T-helper 9 cell (primary cell): ENCODE results near the gene CPTP.

Experiments
- DNase-seq: peaks from one replicate; pipeline ENCODE4 v3.0.0-alpha.2; 2020
- total RNA-seq, 2 donors: gene quantifications; one replicate each; lab custom pipeline; 2026; lab: John Stamatoyannopoulos, UW

The CPTP gene
- total RNA-seq = 15.2 to 28.8 reads per million in 2 donors

DNA sequence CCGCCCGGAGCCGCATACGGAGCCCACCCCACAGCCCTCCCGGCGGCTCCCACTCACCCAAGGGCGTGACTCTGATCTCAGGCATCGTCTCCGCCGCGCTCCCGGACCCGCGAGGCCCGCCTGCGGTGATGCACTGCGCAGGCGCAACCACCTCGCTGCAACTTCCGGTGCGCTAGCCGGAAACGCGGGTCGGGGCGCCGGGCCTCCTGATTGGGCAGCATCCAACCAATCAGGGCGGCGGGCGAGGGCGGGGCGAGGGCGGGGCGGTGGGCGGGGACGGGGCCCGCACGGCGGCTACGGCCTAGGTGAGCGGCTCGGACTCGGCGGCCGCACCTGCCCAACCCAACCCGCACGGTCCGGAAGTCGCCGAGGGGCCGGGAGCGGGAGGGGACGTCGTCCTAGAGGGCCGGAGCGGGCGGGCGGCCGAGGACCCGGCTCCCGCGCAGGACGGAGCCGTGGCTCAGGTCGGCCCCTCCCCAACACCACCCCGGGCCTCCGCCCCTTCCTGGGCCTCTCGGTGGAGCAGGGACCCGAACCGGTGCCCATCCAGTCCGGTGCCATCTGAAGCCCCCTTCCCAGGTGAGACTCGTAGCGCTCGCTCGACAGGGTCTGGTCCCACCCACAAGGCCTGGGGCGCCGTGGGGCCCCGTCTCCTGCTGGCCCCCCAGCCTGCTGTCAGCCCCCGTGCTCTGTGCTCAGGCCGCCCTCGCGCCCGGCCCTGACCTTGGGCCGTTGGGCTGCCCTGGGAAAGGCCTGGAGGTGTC, at the start of gene CPTP, which contains the start of gene INTS11:
TSS of gene CPTP (plus strand) at position 279 of the 764 bp plus-strand sequence. CDS start 2,109 bp downstream, outside the sequence.
TSS of gene INTS11 (minus strand) at position 137 of the 764 bp plus-strand sequence. CDS start at position 85, 52 bp downstream.
- peak; percentile 96 for DNase-seq

DNA sequence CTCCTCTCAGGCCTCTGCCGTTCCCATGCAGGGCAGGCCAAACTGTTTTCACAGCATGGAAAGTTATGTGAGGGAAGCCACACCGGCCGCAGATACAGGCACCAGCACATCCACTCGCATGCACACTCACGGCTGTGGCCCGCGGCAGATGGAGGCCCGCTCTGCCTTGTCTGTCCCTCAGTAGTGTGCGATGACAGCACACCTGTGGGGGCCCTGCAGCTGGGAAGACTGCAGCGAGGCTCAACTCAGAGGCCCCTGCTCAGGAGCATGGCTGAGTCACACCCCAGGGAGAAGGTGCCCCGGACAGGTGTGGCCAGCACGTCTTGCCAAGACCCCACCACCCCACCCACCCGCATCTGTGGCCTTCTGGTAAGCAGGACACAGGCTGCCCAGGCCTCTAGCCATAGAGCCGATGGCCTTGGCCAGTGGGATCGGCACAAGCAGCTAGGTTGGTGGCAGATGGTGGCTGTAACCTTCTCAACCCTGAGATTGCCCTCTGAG, 49.6 kb upstream of the CPTP start:
- no peak for DNase-seq

DNA sequence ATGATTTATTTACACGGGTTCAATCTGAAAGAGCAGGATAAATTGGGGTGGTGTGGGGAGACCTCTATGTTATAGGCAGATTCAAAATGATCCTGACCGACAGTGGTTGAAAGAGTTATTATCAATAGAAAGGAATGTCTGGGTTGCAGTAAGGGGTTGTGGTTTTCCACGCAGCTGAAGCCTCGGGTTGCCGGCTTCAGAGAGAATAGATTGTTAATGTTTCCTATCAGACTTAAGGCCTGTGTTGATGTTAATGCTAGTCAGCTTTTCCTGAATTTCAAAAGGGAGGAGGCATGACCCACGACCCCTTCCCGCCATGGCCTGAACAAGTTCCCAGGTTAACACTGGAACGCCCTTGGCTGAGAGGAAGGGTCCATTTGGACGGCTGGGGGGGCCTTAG, 48.8 kb upstream of the CPTP start:
- no peak for DNase-seq

DNA sequence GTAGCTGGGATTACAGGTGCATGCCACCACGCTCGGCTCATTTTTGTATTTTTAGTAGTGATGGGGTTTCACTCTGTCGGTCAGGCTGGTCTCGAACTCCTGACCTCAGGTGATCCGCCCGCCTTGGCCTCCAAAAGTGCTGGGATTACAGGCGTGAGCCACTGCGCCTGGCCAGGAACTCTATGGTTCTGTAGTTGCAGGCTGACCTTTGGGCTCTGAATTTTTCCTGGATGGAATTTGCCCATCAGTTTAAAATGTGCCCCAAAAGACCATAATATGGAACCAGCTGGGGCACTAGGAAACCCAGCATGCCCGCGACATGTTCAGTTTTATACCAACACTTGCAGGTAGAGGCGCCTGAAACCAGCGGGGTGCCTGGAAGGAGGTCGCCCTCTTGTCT, 46.0 kb upstream of the CPTP start:
- no peak for DNase-seq

DNA sequence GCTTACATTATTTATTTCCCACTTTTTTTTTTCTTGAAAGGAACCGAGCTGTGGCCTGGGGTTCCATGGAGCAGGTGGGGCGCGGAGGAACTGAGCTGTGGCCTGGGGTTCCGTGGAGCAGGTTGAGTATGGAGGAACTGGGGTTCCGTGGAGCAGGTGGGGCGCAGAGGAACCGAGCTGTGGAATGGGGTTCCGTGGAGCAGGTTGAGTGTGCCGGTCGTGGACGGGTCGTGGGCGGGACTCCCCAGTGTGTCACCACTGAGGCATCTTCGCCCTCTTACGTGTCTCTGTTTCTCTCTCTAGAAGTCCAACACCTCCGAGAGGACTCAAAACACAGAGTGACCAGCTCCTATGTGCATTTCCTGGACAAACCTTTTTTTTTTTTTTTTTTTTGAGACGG, 45.6 kb upstream of the CPTP start:
- DNase-seq = no peak

DNA sequence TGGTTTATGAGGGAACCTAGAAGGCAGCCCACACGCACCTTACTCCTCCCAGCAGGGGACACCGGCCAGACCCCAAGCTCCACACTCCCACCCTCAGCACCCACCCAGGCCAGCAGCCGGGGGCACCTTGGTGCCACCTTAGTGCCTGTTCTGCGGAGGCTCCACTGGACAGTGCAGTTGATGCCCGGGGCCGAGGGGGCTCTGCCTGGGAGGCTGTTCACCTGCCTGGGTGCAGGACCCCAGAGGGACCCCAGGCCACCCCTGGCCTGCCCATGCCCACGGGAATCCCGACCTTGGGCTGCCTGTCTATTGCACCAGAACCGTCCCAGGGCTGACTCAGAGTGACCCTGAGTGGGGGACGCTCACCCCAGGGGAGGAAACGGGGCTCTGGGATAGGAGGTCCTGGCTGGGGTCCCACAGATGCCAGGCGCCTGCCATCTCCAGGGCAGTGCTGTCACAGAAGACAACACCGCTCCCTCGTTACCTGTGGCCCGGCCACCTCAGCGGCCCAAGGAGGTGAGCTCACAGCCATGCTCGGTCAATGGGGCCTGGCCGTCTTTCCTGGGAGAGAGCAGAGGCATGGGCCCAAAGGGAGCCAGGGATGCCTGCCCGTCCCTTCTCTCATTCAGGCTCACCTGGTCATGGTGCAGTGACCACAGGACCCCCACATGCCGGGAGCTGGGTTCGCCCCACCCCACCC, 43.7 kb upstream of the CPTP start:
- no peak for DNase-seq

DNA sequence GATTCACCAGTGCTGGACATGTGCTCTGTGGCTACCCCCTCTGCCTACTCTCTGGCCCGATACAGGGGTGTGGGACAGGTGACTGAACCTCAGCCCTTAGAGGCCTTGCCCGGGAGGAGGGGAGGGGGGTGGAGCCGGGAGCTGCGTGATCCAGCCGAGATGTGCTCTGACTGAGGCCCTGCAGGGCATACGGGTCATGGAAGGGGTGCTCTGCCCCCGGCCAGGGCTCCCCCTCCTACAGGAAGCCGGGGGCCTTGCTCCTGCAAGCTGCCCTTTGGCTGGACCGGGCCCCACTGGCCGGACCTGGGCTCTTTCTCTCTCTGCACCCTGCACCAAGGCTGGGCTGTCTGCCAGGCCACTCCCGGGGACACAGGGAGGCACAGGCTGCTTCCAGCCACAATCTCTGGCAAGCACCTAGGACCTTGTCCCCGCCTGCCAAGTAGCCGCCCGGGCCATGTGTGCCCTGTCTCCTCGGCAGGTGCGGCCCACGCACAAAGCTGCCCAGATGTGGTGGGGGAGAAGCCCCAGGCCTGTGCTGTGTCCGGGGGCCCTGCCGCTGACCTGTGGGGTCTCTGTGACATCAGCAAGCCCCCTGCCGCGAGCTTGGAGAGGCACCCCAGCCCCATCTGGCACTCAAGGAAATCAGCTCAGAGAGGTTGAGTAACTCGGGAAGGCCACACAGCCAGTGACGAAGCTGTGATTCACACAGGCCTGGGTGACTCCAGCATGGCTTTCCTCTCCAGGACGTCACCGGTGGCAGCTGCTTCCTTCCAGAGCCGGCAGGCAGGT, 42.9 kb upstream of the CPTP start:
- DNase-seq = no peak

DNA sequence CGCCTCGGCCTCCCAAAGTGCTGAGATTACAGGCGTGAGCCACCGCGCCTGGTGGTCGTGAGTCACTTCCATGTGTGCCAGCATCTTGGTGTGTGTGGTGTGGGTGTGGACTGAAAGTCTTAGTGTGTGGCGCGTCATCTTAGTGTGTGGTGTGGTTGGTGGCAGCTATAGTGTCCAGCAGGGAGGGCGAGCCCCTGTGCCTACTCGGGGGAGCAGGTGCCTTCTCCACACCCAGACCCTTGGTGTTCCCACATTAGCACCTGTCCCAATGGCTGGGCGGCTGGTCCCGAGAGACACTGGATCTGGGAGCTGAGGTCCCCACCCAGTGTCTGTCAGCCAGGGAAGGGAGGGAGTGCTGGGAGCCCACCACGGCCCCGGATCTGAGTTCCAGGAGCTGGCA, 41.6 kb upstream of the CPTP start:
- no peak for DNase-seq

DNA sequence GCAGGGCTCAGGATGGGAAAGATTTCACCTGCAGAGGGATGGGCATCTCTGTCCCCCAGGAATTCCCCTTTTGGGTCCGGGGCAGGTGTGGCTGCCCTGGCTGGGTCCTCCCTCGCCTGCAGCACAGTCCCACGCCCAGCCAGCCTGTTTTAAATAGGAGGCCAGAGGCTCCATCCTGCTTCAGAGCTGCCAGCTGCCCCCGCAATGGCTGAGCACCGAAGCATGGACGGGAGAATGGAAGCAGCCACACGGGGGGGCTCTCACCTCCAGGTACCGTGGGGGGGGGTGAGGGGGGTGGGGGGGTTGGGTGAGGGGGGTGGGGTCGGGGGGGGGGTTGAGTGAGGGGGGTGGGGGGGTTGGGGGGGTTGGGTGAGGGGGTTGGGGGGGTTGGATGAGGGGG, 40.8 kb upstream of the CPTP start:
- no peak for DNase-seq

DNA sequence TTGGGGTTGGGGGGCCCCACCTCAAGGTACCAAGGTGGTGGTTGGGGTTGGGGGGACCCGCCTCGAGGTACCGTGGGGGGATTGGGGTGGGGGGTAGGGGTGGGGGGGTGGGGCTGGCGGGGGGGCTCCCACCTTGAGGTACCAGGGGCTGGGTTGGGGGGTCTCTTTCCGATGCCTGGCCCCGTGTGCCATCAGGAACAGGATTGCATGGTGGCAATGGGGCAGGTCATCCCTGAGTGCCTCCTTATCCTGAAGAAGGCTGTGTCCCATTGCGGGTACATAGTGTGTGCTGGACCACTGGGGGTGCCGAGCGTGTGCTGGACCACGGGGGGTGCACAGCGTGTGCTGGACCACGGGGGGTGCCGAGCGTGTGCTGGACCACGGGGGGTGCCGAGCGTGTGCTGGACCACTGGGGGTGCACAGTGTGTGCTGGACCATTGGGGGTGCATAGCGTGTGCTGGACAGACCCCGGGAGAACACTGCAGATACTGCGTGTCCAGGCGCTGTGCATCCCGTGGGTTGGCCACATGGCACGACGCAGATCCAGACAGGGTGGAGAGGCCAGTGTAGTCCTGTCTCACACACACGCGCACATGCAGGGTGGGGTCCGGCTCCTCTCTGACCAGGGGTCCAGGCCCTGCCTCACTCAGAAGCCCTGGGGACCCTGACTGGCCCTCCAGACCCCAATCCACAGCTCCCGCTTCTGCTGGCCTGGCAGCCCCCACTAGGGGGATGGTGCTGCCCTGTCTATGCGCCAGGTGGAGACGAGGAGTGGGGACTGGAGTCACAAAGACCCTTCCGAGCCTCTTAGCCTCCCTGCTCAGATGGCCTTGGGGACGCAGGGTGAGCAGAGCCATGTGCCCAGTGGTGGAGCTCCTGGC, 40.1 kb upstream of the CPTP start:
- no peak for DNase-seq

DNA sequence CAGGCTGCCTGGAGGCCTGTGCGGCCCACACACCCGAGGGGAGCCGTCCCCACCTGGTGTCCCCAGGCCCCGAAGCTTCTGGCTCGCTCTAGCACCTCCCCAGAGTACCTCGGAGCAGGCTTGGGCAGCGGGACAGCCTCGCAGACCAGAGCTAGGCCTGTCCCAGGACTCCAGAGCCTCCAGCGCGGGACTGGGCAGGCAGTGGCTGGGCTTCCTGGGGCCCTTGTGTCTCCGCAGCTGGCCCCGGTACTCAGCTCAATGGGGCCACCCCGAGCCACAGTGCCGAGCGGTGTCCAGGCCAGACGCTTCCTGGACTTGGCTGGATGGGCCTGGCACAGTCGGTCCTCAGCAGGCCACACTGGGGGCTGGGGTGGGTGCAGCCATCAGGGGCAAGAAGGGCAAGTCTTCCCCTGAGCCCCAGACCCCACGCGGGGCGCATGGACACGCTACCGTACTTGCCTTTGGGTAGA, 39.5 kb upstream of the CPTP start:
- DNase-seq = no peak

DNA sequence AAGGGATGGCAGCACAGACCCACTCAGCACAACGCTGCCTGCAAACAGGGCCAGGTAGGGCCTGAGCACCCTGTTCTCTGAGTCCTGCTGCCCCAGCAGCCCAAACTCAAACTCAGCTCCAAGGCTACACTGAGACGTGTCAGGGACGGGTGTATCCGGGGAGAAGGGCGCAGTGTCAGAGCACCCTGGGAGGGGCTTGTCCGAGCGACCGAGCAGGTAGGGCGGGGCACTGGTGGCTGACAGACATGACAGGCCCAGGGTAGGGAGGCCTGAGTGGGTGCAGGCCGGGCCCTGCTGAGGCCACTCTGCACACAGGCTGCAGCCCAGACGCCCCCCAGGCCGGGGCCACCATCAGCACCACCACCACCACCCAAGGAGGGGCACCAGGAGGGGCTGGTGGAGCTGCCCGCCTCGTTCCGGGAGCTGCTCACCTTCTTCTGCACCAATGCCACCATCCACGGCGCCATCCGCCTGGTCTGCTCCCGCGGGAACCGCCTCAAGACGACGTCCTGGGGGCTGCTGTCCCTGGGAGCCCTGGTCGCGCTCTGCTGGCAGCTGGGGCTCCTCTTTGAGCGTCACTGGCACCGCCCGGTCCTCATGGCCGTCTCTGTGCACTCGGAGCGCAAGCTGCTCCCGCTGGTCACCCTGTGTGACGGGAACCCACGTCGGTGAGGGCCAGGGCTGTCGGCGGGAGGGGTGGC, 38.8 kb upstream of the CPTP start:
- no peak for DNase-seq

DNA sequence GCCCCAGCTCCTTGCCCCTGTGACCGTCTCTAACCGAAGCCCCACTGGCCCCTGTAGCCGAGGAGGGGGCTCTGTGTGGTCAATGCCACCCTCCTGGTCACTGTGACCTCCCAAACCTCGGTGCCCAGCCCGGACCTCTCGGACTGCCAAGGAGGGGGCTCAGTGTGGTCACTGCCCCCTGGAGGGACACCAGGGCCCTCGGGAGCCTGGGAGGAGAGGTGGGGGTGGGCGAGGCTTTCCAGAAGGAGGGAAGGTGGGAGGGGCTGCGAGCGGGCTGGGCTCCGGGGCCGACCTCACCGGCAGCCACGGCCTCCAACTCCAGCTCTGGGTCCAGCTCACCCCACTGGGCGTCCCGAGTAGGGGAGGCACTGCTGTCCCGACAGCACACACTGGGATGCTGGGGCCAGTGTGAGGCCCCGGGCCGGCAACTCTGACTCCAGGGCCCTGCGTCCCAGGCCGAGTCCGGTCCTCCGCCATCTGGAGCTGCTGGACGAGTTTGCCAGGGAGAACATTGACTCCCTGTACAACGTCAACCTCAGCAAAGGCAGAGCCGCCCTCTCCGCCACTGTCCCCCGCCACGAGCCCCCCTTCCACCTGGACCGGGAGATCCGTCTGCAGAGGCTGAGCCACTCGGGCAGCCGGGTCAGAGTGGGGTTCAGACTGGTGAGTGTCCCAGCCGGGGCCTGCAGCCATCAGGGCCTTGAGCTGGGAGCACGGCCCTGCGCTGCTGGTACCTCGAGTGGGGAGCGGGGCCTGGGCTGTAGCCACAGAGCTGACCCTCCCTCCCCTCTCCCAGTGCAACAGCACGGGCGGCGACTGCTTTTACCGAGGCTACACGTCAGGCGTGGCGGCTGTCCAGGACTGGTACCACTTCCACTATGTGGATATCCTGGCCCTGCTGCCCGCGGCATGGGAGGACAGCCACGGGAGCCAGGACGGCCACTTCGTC, 38.0 kb upstream of the CPTP start:
- no peak for DNase-seq

DNA sequence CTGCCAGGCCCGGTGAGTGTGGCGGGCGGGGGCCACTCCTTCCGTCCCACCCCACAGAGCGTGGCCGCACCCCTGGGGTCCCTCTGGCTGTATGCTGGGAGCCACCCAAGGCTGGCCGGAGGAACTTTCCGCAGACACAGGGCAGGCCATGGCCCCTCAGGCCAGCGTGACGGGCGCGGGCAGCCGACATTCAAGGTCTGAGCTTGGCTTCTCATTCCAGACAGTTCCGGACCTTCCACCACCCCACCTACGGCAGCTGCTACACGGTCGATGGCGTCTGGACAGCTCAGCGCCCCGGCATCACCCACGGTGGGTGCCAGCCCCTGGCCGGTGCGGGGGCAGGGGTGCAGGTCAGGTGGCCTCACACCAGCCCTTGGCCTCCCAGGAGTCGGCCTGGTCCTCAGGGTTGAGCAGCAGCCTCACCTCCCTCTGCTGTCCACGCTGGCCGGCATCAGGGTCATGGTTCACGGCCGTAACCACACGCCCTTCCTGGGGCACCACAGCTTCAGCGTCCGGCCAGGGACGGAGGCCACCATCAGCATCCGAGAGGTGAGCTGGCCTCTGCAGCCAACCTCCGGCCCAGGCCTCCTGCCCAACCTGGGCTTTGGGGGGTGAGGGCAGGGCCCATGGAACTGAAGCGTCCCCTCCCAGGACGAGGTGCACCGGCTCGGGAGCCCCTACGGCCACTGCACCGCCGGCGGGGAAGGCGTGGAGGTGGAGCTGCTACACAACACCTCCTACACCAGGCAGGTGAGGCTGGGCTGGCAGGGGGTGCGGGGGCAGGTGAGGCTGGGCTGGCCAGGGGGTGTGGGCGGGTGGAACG, 37.1 kb upstream of the CPTP start:
- no peak for DNase-seq

DNA sequence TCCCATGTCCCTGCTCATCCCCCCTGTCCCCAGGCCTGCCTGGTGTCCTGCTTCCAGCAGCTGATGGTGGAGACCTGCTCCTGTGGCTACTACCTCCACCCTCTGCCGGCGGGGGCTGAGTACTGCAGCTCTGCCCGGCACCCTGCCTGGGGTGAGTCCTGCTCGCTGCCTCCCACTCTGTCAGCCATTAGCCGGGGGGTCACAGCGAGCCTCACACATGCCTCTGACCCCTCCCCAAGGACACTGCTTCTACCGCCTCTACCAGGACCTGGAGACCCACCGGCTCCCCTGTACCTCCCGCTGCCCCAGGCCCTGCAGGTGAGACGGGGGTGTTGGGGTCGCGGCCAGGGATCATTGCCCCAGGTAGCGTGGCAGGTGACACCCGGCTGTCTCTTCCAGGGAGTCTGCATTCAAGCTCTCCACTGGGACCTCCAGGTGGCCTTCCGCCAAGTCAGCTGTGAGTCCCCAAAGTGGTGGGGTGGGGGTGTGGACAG, 34.3 kb upstream of the CPTP start:
- peak; percentile 49 for DNase-seq

DNA sequence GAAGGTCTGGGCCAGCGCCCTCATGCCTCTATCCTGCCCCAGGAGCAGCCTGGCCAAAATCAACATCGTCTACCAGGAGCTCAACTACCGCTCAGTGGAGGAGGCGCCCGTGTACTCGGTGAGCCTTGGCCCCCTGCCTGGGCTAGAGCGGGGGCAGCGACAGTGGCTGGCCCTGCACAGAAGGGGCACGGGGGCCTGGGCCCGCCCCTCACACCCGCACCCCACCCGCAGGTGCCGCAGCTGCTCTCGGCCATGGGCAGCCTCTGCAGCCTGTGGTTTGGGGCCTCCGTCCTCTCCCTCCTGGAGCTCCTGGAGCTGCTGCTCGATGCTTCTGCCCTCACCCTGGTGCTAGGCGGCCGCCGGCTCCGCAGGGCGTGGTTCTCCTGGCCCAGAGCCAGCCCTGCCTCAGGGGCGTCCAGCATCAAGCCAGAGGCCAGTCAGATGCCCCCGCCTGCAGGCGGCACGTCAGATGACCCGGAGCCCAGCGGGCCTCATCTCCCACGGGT, 33.5 kb upstream of the CPTP start:
- DNase-seq = no peak

DNA sequence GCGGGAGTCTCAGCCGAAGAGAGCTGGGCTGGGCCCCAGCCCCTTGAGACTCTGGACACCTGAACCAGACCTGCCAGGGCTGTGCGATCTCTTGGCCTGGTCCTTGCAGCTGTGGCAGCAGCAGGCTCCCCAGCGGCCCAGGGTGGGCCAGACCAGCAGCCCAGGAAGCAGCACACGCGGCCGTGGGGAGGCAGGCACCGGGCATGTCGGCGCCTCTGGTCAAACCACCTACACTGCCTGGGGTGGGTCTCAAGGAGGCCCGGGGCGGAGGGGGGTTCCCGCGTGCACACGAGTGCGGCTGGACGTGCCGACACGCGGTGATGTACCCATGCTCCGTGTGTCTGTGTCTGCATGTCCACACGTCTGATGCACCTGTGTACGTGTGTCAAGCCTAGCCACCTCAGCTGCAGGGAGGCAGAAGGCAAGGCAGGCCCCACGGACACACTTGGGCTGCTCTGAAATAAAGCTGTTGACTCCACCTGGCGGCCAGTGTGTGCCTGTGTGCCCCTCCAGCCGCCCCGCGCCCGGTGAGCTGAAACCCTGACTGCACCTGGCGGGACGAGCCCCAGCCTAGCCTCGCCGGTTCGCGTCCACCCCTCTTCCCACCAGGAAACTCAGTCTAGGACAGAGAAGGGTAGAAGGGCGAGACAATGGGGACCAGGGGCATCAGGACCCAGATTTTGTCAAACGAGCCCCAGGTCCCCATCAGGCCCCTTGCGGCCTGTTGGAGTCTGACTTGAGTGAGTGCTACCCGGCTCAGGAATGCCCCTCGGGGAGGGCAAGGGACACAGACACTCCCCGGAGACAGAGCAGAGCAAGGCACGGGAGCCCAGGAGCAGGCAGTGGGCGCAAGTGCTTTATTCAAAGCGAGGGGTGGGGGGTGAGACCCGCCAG, 32.8 kb upstream of the CPTP start:
- DNase-seq = peak; percentile 56

DNA sequence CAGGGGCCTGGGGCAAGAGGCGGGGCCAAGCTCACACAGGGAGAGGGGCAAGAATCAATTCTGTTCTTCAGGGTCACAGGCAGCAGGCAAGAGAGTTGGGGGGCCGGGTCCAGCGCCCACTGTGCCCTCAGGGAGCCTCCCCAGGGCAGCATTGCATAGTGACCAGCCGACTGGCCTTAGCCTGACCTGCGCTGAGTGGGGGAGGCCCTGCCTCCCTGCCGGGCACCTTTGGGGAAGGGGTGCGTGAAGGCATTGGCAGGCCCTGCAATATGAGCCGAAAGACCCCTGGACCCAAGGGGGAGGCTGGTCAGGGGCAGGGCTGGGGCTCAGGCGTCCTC, 32.2 kb upstream of the CPTP start:
- DNase-seq = no peak
